H1 (cell line): ENCODE measurements around the gene SCAMP2.

Experiments
- CBX8 ChIP-seq: fragments of 300-800, 300-1000 bp; sonication (generic); IDR thresholded peaks from 2 replicates; pipeline ENCODE4 v1.7.1; 2016; ENCODE audit warnings: low read depth, low read length, borderline replicate concordance
- CEBPB ChIP-seq: IDR thresholded peaks from 2 replicates; pipeline ENCODE4 v1.6.1; 2012; ENCODE audit warnings: low read depth, low read length
- CHD7 ChIP-seq: fragments of 300-600 bp; sonication (generic); IDR thresholded peaks from 2 replicates; pipeline ENCODE4 v1.7.1; 2012; ENCODE audit warnings: low read length, moderate library complexity, mild to moderate bottlenecking, inconsistent platforms; ENCODE audit not compliant: insufficient replicate concordance
- CTCF ChIP-seq, 3 experiments: IDR thresholded peaks; 1 replicate in 2 of 3; 2 replicates in 1 of 3; pipeline versions ENCODE4 v1.5.1 to v1.6.1; 2011; ENCODE audit warnings: low read length in 3 of 3, mild to moderate bottlenecking in 3 of 3, inconsistent platforms in 2 of 3, low read depth in 1 of 3, moderate library complexity in 1 of 3; ENCODE audit not compliant: insufficient read depth in 1 of 3; ENCODE audit errors: control extremely low read depth in 1 of 3
- EGR1 ChIP-seq: IDR thresholded peaks from 2 replicates; pipeline ENCODE4 v1.6.1; 2011; ENCODE audit warnings: low read depth, low read length, borderline replicate concordance
- JUND ChIP-seq: IDR thresholded peaks from 2 replicates; pipeline ENCODE4 v1.6.1; 2011; ENCODE audit warnings: mild to moderate bottlenecking, improper control_type of control experiment, low read length
- POLR2AphosphoS5 ChIP-seq: IDR thresholded peaks from 2 replicates; pipeline ENCODE4 v1.6.1; 2011; ENCODE audit warnings: low read depth, low read length
- SP1 ChIP-seq: IDR thresholded peaks from 2 replicates; pipeline ENCODE4 v1.6.1; 2011; ENCODE audit warnings: low read depth, low read length
- TAF1 ChIP-seq: IDR thresholded peaks from 2 replicates; pipeline ENCODE4 v1.6.1; 2011; ENCODE audit warnings: mild to moderate bottlenecking, low read depth, low read length

- TF ChIP-seq POLR2AphosphoS5 (no peak), CBX8 (no peak), CTCF (IDR thresholded peaks at IDR 0.05; ENCODE audit: control extremely low read depth in 1 of 3, insufficient read depth in 1 of 3, low read depth in 1 of 3, low read length in 3 of 3) (no peak), EGR1 (no peak), SP1 (no peak), JUND (no peak), CEBPB (no peak), TAF1 (no peak), CHD7 (no peak)
These were observed 25.7 kb downstream of the SCAMP2 start for GRCh38 chr15:74847432-74847831.
